Activated CD4-positive, alpha-beta memory T cell treated with anti-CD3 and anti-CD28 coated beads, Interleukin-2, amount 10 ng/mL, durations not matched to agents 7 days and 5 days (primary cell): ENCODE data around the gene ZNF514. TPM values are rescaled to one million over a fixed set of nuclear protein-coding genes. Genes with fewer than 3 reads are reported as not detected.
A peak's percentile ranks its signal among the peaks of the same experiment; 100 is the strongest.

Experiments used
- CTCF ChIA-PET: fragments of 350-600 bp; sonication (Branson Sonifier 250); formaldehyde crosslinking; loops from one replicate; lab custom pipeline; 2021; ENCODE audit warnings: antibody characterized with exemption, inconsistent platforms; lab: Charles Lee
- POLR2A ChIA-PET: fragments of 350-600 bp; sonication (Branson Sonifier 250); formaldehyde crosslinking; loops from one replicate; lab custom pipeline; 2021; ENCODE audit warnings: antibody characterized with exemption; lab: Charles Lee
- DNase-seq: peaks from one replicate; pipeline ENCODE4 v3.0.0-alpha.2; 2020
- H3K27ac Mint-ChIP-seq: one replicate; pipeline ENCODE4 v1.8.0; 2021; ENCODE audit warnings: mild to moderate bottlenecking, mixed read lengths
- H3K27me3 Mint-ChIP-seq: one replicate; pipeline ENCODE4 v1.8.0; 2021; ENCODE audit warnings: mixed read lengths
- H3K36me3 Mint-ChIP-seq: one replicate; pipeline ENCODE4 v1.8.0; 2021; ENCODE audit warnings: low read depth, mixed read lengths
- H3K4me1 Mint-ChIP-seq: one replicate; pipeline ENCODE4 v1.8.0; 2021; ENCODE audit warnings: mixed read lengths
- H3K4me3 Mint-ChIP-seq: one replicate; pipeline ENCODE4 v1.8.0; 2021; ENCODE audit warnings: mild to moderate bottlenecking, mixed read lengths
- H3K9me3 Mint-ChIP-seq: one replicate; pipeline ENCODE4 v1.8.0; 2021; ENCODE audit warnings: mixed read lengths
- total RNA-seq, 2 experiments: library from RNA; stranded (reverse); gene quantifications; one replicate each; pipeline ENCODE4 v1.2.3, GENCODE V29; 2021

ZNF514 gene
- total RNA-seq, 2 experiments from 2014 or later: 12.9 to 13.4 TPM

- DNase-seq: no peak
- Mint-ChIP-seq H3K27ac (peak overlapping the region; percentile 92), H3K4me3 (peak overlapping the region; percentile 100), H3K4me1 (peaks cover 30% of the 10 kb centered on the region), H3K9me3 (peaks cover 12% of the 10 kb centered on the region), H3K27me3 (no peaks in the 10 kb centered on the region), H3K36me3 (peaks cover 26% of the 10 kb centered on the region)
- CTCF ChIA-PET: interaction anchor here (0.7 to 3.6 kb wide), 9 partner anchors 12 to 179 kb away, joined by 3 to 15 read pairs (median 5); partner anchors contain the start of gene MRPS5
- POLR2A ChIA-PET: interaction anchor here (0.8 to 6.0 kb wide), 8 partner anchors 8 to 237 kb away, joined by 3 to 41 read pairs (median 4); partner anchors contain the start of genes FAHD2A, MAL and MRPS5
Measured at GRCh38 chr2:95166065-95166763, 6.6 kb upstream of the ZNF514 start.

- ChIA-PET POLR2A (interaction anchor here (0.8 to 6.0 kb wide), 9 partner anchors 17 to 238 kb away, joined by 3 to 41 read pairs (median 4); partner anchors contain the start of genes FAHD2A, MAL and MRPS5), CTCF (interaction anchor here (0.7 to 3.6 kb wide), 9 partner anchors 11 to 209 kb away, joined by 3 to 15 read pairs (median 5); partner anchors contain the start of gene MRPS5)
- H3K27ac Mint-ChIP-seq: peak within 1 kb of the TSS; percentile 92
- H3K36me3 Mint-ChIP-seq: peaks cover 29% of the 10 kb centered on the region
- H3K9me3 Mint-ChIP-seq: peaks cover 12% of the 10 kb centered on the region
- H3K27me3 Mint-ChIP-seq: no peaks in the 10 kb centered on the region
- H3K4me1 Mint-ChIP-seq: peaks cover 31% of the 10 kb centered on the region
- H3K4me3 Mint-ChIP-seq: peak within 1 kb of the TSS; percentile 100
- DNase-seq: peak; percentile 97
Measured at GRCh38 chr2:95165371-95166064, 5.9 kb upstream of the ZNF514 start, which contains the start of gene ZNF2. ZNF2 (plus strand) TSS chr2:95165809; CDS start chr2:95176227, 10,418 bp downstream.

GRCh38 chr2:95165030-95165370 is 5.4 kb upstream of the ZNF514 start:
- H3K4me1 Mint-ChIP-seq: peaks cover 34% of the 10 kb centered on the region
- peak overlapping the region; percentile 100 for H3K4me3 Mint-ChIP-seq
- peak overlapping the region; percentile 92 for H3K27ac Mint-ChIP-seq
- DNase-seq: no peak
- no peaks in the 10 kb centered on the region for H3K27me3 Mint-ChIP-seq
- ChIA-PET CTCF (interaction anchor here (1.2 to 3.6 kb wide), 7 partner anchors 11 to 208 kb away, joined by 3 to 15 read pairs (median 5); partner anchors contain the start of gene MRPS5), POLR2A (interaction anchor here (0.8 to 6.0 kb wide), 8 partner anchors 16 to 238 kb away, joined by 3 to 41 read pairs (median 4); partner anchors contain the start of genes FAHD2A, MAL and MRPS5)
- peaks cover 29% of the 10 kb centered on the region for H3K36me3 Mint-ChIP-seq
- H3K9me3 Mint-ChIP-seq: peaks cover 12% of the 10 kb centered on the region

- ChIA-PET POLR2A (interaction anchor here (0.8 to 2.5 kb wide), 8 partner anchors 15 to 133 kb away, joined by 3 to 23 read pairs (median 4); partner anchors contain the start of gene MRPS5), CTCF (interaction anchor here (1.3 to 3.1 kb wide), 3 partner anchors 37 to 136 kb away, joined by 4 to 14 read pairs (median 12); partner anchors contain the start of gene MRPS5)
- peak; percentile 36 for DNase-seq
- Mint-ChIP-seq H3K27ac (peak overlapping the region; percentile 56), H3K36me3 (peaks cover 37% of the 10 kb centered on the region), H3K27me3 (no peaks in the 10 kb centered on the region), H3K4me3 (peak overlapping the region; percentile 75), H3K9me3 (peaks cover 9% of the 10 kb centered on the region), H3K4me1 (peaks cover 17% of the 10 kb centered on the region)
Measured at GRCh38 chr2:95158891-95159619, 593 bp downstream of the ZNF514 start.

GRCh38 chr2:95158441-95158840 is 1.2 kb downstream of the ZNF514 start:
- Mint-ChIP-seq H3K27me3 (no peaks in the 10 kb centered on the region), H3K27ac (no peak overlapping the region), H3K9me3 (peaks cover 13% of the 10 kb centered on the region), H3K4me3 (peak overlapping the region; percentile 75), H3K4me1 (peaks cover 12% of the 10 kb centered on the region), H3K36me3 (peaks cover 42% of the 10 kb centered on the region)
- POLR2A ChIA-PET: interaction anchor here (0.8 to 2.5 kb wide), 7 partner anchors 24 to 132 kb away, joined by 3 to 23 read pairs (median 7); partner anchors contain the start of gene MRPS5
- CTCF ChIA-PET: interaction anchor here (1.3 to 3.1 kb wide), 3 partner anchors 36 to 135 kb away, joined by 4 to 14 read pairs (median 12); partner anchors contain the start of gene MRPS5
- DNase-seq: no peak

GRCh38 chr2:95149397-95149984 is 10.2 kb downstream of the ZNF514 start:
- POLR2A ChIA-PET: interaction anchor here (1.2 kb wide), 1 partner anchor 16 kb away, joined by 3 read pairs; no protein-coding TSS in a partner anchor
- H3K4me1 Mint-ChIP-seq: no peaks in the 10 kb centered on the region
- H3K36me3 Mint-ChIP-seq: peaks cover 66% of the 10 kb centered on the region
- H3K4me3 Mint-ChIP-seq: no peak overlapping the region
- DNase-seq: no peak
- H3K9me3 Mint-ChIP-seq: peaks cover 82% of the 10 kb centered on the region
- H3K27me3 Mint-ChIP-seq: no peaks in the 10 kb centered on the region
- no peak overlapping the region for H3K27ac Mint-ChIP-seq
- CTCF ChIA-PET: no interaction called here

GRCh38 chr2:95143838-95144237 is 15.8 kb downstream of the ZNF514 start:
- Mint-ChIP-seq H3K27ac (no peak overlapping the region), H3K4me1 (no peaks in the 10 kb centered on the region), H3K36me3 (peaks cover 14% of the 10 kb centered on the region), H3K4me3 (no peak overlapping the region), H3K27me3 (no peaks in the 10 kb centered on the region), H3K9me3 (peaks cover 70% of the 10 kb centered on the region)
- POLR2A ChIA-PET: no interaction called here
- CTCF ChIA-PET: no interaction called here
- no peak for DNase-seq

- DNase-seq: no peak
- H3K27ac Mint-ChIP-seq: no peak overlapping the region
- H3K4me3 Mint-ChIP-seq: no peak overlapping the region
- POLR2A ChIA-PET: no interaction called here
- H3K9me3 Mint-ChIP-seq: peaks cover 53% of the 10 kb centered on the region
- peaks cover 4% of the 10 kb centered on the region for H3K36me3 Mint-ChIP-seq
- CTCF ChIA-PET: no interaction called here
- no peaks in the 10 kb centered on the region for H3K27me3 Mint-ChIP-seq
- H3K4me1 Mint-ChIP-seq: no peaks in the 10 kb centered on the region
Measured at GRCh38 chr2:95138702-95139101, 20.9 kb downstream of the ZNF514 start.

GRCh38 chr2:95122197-95122551 is 37.5 kb downstream of the ZNF514 start:
- no peak for DNase-seq
- Mint-ChIP-seq H3K27me3 (peaks cover 2% of the 10 kb centered on the region), H3K36me3 (peaks cover 16% of the 10 kb centered on the region), H3K4me1 (peaks cover 40% of the 10 kb centered on the region), H3K4me3 (peak overlapping the region; percentile 82), H3K27ac (peak overlapping the region; percentile 73), H3K9me3 (peaks cover 5% of the 10 kb centered on the region)
- POLR2A ChIA-PET: interaction anchor here (1.0 to 3.6 kb wide), 15 partner anchors 12 to 107 kb away, joined by 3 to 41 read pairs (median 5); partner anchors contain the start of genes MAL, ZNF2 and ZNF514
- CTCF ChIA-PET: interaction anchor here (1.0 to 12.2 kb wide), 7 partner anchors 11 to 150 kb away, joined by 3 to 226 read pairs (median 12); partner anchors contain the start of genes MAL, ZNF2 and ZNF514

GRCh38 chr2:95121407-95122196 is 38.0 kb downstream of the ZNF514 start, which contains the start of gene MRPS5:
MRPS5 (minus strand) TSS chr2:95121808; CDS start chr2:95121791, 17 bp downstream.
- ChIA-PET CTCF (interaction anchor here (0.6 to 12.2 kb wide), 8 partner anchors 11 to 198 kb away, joined by 3 to 226 read pairs (median 8); partner anchors contain the start of genes MAL, ZNF2 and ZNF514), POLR2A (interaction anchor here (1.0 to 3.6 kb wide), 18 partner anchors 11 to 107 kb away, joined by 3 to 41 read pairs (median 5); partner anchors contain the start of genes MAL, ZNF2 and ZNF514)
- Mint-ChIP-seq H3K4me1 (peaks cover 42% of the 10 kb centered on the region), H3K36me3 (peaks cover 21% of the 10 kb centered on the region), H3K27me3 (peaks cover 2% of the 10 kb centered on the region), H3K4me3 (peak within 1 kb of the TSS; percentile 82), H3K27ac (peak within 1 kb of the TSS; percentile 89), H3K9me3 (peaks cover 3% of the 10 kb centered on the region)
- DNase-seq: peak; percentile 85

GRCh38 chr2:95121093-95121406 is 38.6 kb downstream of the ZNF514 start:
- CTCF ChIA-PET: interaction anchor here (0.6 to 12.2 kb wide), 5 partner anchors 10 to 197 kb away, joined by 3 to 226 read pairs (median 14); partner anchors contain the start of genes MAL and ZNF2
- no peaks in the 10 kb centered on the region for H3K9me3 Mint-ChIP-seq
- POLR2A ChIA-PET: interaction anchor here (1.0 to 3.6 kb wide), 14 partner anchors 11 to 106 kb away, joined by 3 to 41 read pairs (median 6); partner anchors contain the start of genes MAL, ZNF2 and ZNF514
- H3K27ac Mint-ChIP-seq: peak overlapping the region; percentile 89
- H3K4me1 Mint-ChIP-seq: peaks cover 42% of the 10 kb centered on the region
- DNase-seq: no peak
- H3K27me3 Mint-ChIP-seq: no peaks in the 10 kb centered on the region
- H3K36me3 Mint-ChIP-seq: peaks cover 22% of the 10 kb centered on the region
- peak overlapping the region; percentile 82 for H3K4me3 Mint-ChIP-seq
